ENCODE results near the gene KCP.

KCP gene

DNA sequence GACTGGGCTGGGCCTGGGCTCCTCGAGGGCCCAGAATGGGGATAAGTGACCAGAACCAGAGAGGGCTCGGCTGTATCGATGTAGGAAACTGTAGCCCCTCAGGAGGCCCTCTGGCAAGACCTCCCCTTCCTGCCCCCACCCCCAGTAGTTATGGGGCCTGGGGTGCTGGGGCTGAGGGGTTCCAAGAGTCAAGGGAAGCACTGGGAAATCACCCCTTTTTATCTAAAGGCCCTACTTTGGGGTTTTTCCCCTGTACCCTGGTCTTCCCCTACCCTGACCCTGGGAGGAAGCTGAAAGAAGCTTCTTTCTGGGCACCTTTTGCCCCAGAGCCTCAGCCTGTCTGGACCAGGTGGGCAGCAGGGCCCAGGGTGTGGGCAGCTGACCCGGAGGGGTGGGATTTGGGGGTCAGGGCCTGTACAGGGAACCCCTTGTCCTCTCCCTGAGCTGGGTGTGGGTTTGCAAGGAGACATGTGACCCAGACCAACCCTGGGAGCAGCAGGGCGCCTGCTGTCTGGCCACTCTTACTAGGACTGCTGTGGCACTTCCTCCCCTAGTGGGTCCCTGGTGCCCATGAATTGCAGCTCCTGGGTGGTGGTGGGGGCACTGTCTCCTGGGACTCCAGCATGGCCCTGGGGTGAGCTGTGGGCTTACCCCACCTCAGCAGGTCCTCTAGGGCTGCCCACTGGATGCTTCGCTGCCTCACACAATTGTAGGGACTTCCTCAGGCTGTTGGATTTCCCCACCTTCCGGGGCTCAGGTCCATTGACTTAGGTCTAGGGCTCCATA, 28.8 kb upstream of the KCP start:
- no peak for DNase-seq (ENCODE audit: low read depth)

DNA sequence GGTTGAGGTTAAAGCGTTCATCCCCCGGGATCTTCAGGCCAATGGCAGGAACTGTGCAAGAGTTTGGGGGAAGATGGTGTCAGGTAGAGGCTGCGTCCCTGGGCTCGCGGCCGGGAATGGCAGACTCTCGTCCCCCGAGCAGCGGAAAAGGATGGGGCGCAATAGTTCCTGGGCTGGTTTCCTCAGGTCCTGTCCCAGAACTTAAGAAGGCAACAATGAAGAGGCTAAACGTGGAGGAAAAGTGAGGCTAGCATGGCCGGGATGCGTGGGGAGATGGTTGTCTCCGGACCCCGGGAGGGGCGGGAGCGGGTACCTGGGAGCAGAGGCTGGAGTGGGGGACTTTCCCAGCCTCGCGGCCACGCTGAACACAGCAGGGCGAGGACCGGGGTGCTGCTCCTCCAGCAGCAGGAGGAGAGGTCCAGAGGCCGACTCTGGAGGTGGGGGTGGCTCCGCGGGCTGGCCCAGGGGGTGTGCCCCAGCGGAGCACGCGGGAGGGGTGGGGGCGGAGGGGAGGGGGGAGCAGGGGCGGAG, 28.1 kb upstream of the KCP start:
- DNase-seq (ENCODE audit: low read depth) = no peak

DNA sequence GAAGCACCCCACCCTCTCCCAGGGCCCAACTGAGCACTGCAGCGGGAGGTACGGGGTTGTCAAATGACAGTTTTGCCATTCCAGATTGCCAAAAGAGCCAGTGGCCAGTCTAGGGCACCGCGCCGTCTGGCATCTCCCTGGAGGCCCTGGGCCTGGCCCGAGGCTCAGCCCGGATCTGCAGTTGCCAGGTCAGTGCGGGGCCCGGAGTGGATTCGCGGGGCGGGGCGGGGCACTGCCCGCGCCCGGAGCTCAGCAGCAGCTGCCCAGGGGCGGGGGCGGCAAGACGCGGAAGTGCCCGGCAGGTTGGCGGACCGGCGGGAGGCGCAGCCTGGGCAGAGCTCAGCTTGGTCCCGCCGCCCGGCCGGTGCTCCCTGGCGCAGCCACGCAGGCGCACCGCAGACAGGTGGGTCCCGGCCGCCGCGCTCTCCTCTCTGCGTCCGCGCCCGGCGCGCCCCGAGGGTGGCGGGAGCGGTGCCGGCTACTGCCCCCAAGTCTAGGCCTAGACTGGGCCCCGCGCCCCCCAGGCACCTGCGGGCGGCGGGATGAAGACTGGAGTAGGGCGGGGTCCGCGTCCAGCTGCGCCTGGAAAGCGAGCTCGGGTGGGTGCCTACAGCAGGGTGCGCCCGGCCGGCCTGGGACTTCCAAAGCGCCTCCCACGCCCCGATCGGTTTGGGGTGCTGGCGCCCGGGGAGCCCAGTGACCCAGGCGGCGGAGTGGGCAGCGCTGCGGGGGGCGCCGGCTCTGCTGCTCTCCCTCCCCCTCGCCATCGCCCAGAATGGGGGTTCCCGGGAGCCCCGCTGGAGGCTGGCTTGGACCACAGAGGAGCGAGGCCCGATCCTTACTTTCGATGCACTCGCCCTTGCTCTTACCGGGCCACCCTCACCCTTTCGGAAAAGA, 27.4 kb upstream of the KCP start, which contains the start of gene IRF5:
Gene IRF5 (plus strand): TSS at position 281 of the 897 bp plus-strand sequence. CDS start 4,155 bp downstream, outside the sequence.
- DNase-seq (ENCODE audit: low read depth) = no peak

- no peak for DNase-seq (ENCODE audit: low read depth)
Observed at GRCh38 chr7:128937271-128937646, 26.8 kb upstream of the KCP start.

DNA sequence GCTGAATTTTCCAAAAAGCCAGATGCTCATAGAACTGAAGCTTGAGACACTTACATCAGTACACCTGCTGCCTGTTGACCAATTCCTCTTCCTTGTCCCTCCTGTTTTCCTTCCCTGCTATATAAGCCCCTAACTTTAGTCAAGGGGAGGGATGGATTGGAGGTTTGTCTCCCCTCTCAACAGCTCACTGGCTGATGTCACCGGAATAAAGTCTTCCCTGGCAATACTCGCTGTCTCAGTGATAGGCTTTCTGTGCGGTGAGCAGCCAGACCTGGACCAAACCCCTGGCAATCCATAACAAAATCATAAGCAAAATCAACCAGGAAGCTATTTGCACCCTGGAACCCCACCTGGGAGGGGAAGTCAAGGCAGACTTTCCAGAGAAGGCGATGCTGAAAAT, 26.3 kb upstream of the KCP start:
- DNase-seq (ENCODE audit: low read depth) = no peak

GRCh38 chr7:128935342-128935730, 24.8 kb upstream of the KCP start:
- no peak for DNase-seq (ENCODE audit: low read depth)

- DNase-seq (ENCODE audit: low read depth) = no peak
Observed at GRCh38 chr7:128934361-128935341, 24.1 kb upstream of the KCP start.

DNA sequence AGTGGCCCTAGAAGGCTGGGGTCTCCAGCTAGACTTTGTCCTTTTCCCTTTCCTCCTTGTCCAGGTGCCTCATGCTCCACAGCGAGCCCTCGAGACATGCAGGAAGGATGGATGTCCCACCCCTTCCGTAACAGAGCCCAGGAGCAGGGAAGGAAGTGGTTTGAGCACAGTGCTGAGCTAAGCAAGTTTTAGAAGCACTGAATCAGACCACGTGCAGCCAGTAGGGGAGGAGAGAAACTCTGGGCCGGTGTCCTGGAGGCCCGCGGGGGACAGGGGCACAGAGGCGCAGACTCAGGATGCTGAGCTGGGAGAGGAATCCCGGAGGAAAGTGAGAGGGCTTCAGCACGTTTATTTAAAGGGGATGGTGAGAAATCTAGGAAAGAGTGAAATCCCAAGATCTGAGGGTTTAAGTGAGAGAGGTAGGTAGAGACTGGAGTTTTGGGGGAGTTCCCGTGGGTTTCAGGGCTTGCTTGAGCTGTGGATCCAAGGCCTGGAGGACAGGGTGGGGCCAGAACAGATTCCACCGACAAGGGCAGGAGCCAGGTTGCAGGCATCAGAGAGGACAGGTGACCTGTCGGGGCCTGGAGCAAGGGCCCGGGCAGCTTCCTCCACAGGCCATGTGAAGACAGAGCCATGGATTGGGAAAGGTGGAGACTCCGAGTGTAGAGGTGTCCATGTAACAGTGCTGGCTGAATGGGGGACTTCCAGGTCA, 22.8 kb upstream of the KCP start:
- DNase-seq (ENCODE audit: low read depth) = no peak

DNA sequence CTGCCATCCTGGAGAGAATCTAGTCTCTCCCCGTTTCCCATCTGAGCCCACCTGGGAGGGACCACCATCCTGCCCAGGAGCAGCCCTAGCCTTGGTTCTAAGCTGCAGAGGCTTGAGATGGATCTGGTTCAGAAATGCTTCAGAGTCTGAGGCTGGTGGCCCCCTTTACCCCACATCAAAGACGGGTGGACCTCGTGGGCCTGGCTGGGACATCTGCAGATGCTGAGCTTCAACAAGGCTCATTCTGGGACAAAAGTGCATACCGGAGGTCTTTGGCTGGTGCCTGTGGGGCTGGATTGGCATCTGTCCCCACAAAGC, 22.3 kb upstream of the KCP start:
- no peak for DNase-seq (ENCODE audit: low read depth)

- DNase-seq (ENCODE audit: low read depth) = no peak
Observed at GRCh38 chr7:128931965-128932861, 21.7 kb upstream of the KCP start.

- no peak for DNase-seq (ENCODE audit: low read depth)
Observed at GRCh38 chr7:128931190-128931798, 20.8 kb upstream of the KCP start.

DNA sequence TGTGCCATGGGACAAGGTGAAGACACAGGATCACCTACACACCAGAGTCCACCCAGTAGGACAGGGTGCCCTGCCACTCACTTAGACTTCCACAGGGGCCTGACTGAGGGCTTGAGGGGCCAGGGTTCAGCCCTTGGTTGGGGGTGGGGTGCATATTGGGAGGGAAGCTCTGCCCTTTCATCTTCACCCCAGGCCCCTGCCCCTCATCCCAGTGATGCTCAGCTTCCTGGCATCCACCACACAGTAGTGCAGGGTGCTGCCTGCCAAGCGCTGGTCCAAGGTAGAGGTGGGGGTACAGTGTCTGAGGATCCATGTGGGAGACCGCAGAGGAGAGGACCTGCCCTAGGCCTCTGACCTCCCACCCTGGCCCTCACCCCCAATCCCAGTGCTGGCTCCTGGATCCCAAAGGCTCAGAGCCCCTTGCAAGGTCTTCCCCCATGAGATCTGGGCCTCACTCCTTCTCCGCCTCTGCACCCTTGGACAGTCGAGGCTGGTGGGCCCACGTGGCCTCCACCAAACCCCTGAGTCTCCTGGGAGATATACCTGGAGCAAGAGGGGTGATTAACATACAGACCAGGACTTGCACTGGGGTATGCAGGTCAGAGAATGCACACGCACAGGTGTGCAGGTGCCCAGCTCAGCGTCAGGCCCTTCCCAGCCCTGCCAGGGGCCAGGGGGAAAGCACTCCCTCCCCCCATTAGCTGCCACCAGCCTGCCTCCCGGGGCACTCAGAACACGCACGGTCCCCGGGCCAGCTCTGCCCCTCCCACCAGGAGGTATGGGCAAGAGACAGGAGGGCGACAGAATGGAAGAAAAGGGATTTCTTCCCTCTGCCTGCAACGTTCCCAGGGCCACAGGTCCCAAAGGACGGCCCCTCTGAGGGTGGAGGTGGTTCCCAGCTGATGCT, 18.6 kb upstream of the KCP start:
- DNase-seq (ENCODE audit: low read depth) = no peak

GRCh38 chr7:128928159-128928813, 17.8 kb upstream of the KCP start:
- DNase-seq (ENCODE audit: low read depth) = no peak

DNA sequence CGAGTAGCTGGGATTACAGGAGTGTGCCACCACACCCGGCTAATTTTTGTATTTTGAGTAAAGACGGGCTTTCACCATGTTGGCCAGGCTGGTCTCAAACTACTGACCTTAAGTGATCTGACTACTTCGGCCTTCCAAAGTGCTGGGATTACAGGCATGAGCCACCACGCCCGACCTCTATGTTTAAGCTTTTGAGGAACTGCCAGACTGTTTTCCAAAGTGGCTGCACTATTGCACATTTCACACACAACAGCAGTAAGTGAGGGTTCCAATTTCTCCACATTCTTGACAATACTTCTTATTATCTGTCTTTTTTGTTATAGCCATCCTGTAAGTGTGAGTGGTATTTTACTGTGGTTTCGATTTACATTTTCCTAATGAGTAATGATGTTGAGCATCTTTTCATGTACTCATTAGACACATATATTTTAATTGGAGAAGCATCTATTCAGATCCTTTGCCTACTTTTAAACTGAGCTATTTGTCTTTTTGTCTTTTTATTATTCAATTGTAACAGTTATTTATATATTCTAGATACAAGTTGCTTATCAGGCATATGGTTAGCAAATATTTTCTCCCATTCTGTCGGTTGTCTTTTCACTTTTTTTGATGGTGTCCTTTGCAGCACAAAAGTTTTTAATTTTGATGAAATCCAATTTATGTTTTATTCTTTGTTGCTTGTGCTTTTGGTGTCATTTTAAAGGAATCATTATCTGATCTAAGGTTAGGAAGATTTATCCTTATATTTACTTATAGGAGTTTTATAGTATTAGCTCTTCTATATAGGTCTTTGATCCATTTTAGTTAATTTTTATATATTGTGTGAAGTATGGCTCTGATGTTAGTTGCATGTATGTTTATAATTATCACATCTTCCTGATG, 14.4 kb upstream of the KCP start:
- DNase-seq (ENCODE audit: low read depth) = no peak

- no peak for DNase-seq (ENCODE audit: low read depth)
Observed at GRCh38 chr7:128923411-128923800, 12.9 kb upstream of the KCP start.

GRCh38 chr7:128922496-128923410, 12.2 kb upstream of the KCP start:
- no peak for DNase-seq (ENCODE audit: low read depth)
